ENCODE results near the gene TRAF3. TPM values are rescaled to one million over a fixed set of nuclear protein-coding genes. Genes with fewer than 3 reads are reported as not detected.

Gene TRAF3
- total RNA-seq, 1 donor, result 19.5 TPM

GRCh38 chr14:102888748-102889147, 111.5 kb downstream of the TRAF3 start:
- Histone ChIP-seq H3K9me3 (ENCODE audit: low read depth, low read length) (no peaks in the 10 kb centered on the region), H3K4me3 (ENCODE audit: insufficient read depth, low read length) (no peak overlapping the region), H3K4me1 (ENCODE audit: insufficient read depth, low read length) (peaks cover 15% of the 10 kb centered on the region), H3K27ac (ENCODE audit: low read depth, low read length) (no peak overlapping the region), H3K36me3 (ENCODE audit: insufficient read depth, low read length) (peaks cover 17% of the 10 kb centered on the region), H4K20me1 (ENCODE audit: insufficient read depth, low read length) (peaks cover 6% of the 10 kb centered on the region), H3K79me2 (ENCODE audit: insufficient read depth, low read length) (no peaks in the 10 kb centered on the region), H2AFZ (ENCODE audit: low read length) (no peak overlapping the region), H3K27me3 (ENCODE audit: insufficient read depth, low read length) (no peaks in the 10 kb centered on the region), H3K4me2 (ENCODE audit: insufficient read depth, low read length) (no peak overlapping the region)
- no peak for TF ChIP-seq CTCF (IDR thresholded peaks at IDR 0.05; ENCODE audit: extremely low read depth, low read depth, low read length)
- no peak for DNase-seq (ENCODE audit: insufficient read length, low spot score, missing footprints)

GRCh38 chr14:102889615-102890014, 112.4 kb downstream of the TRAF3 start:
- H3K27ac ChIP-seq (ENCODE audit: low read depth, low read length), result no peak overlapping the region
- peaks cover 15% of the 10 kb centered on the region for H3K36me3 ChIP-seq (ENCODE audit: insufficient read depth, low read length)
- no peak overlapping the region for H2AFZ ChIP-seq (ENCODE audit: low read length)
- no peak overlapping the region for H3K4me2 ChIP-seq (ENCODE audit: insufficient read depth, low read length)
- H3K4me3 ChIP-seq (ENCODE audit: insufficient read depth, low read length), result no peak overlapping the region
- no peaks in the 10 kb centered on the region for H3K79me2 ChIP-seq (ENCODE audit: insufficient read depth, low read length)
- H3K27me3 ChIP-seq (ENCODE audit: insufficient read depth, low read length), result no peaks in the 10 kb centered on the region
- TF ChIP-seq CTCF (IDR thresholded peaks at IDR 0.05; ENCODE audit: extremely low read depth, low read depth, low read length), result no peak
- peak; percentile 23 for DNase-seq (ENCODE audit: insufficient read length, low spot score, missing footprints)
- H4K20me1 ChIP-seq (ENCODE audit: insufficient read depth, low read length), result peaks cover 6% of the 10 kb centered on the region
- no peaks in the 10 kb centered on the region for H3K9me3 ChIP-seq (ENCODE audit: low read depth, low read length)
- peaks cover 17% of the 10 kb centered on the region for H3K4me1 ChIP-seq (ENCODE audit: insufficient read depth, low read length)

GRCh38 chr14:102891111-102891510, 113.9 kb downstream of the TRAF3 start:
- Histone ChIP-seq H3K79me2 (ENCODE audit: insufficient read depth, low read length) (no peaks in the 10 kb centered on the region), H3K36me3 (ENCODE audit: insufficient read depth, low read length) (peaks cover 23% of the 10 kb centered on the region), H3K9me3 (ENCODE audit: low read depth, low read length) (no peaks in the 10 kb centered on the region), H4K20me1 (ENCODE audit: insufficient read depth, low read length) (peaks cover 6% of the 10 kb centered on the region), H3K4me3 (ENCODE audit: insufficient read depth, low read length) (no peak overlapping the region), H2AFZ (ENCODE audit: low read length) (no peak overlapping the region), H3K27me3 (ENCODE audit: insufficient read depth, low read length) (no peaks in the 10 kb centered on the region), H3K4me2 (ENCODE audit: insufficient read depth, low read length) (no peak overlapping the region), H3K27ac (ENCODE audit: low read depth, low read length) (no peak overlapping the region), H3K4me1 (ENCODE audit: insufficient read depth, low read length) (peaks cover 17% of the 10 kb centered on the region)
- DNase-seq (ENCODE audit: insufficient read length, low spot score, missing footprints), result peak; percentile 22
- TF ChIP-seq CTCF (IDR thresholded peaks at IDR 0.05; ENCODE audit: extremely low read depth, low read depth, low read length), result no peak

DNA sequence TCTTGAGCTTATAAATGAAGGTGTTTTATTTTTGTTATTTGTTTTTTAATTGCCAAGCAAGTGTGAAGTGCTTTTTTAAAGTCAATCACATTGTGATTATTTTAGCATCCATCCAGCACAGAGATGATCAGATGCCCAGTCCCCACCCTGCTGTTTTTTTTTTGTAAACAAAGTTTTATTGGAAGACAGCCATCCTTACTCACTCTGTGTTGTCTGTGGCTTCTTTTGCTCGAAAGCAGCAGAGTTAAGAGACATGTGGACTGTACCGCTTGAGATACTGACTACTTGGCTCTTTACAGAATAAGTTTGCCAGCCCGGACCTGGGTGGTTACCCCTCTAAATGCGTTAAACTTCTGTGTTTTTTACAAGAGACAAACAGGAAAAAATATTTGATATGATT, 114.3 kb downstream of the TRAF3 start:
- Histone ChIP-seq H4K20me1 (ENCODE audit: insufficient read depth, low read length) (peaks cover 6% of the 10 kb centered on the region), H3K79me2 (ENCODE audit: insufficient read depth, low read length) (no peaks in the 10 kb centered on the region), H3K36me3 (ENCODE audit: insufficient read depth, low read length) (peaks cover 21% of the 10 kb centered on the region), H3K27ac (ENCODE audit: low read depth, low read length) (no peak overlapping the region), H3K4me3 (ENCODE audit: insufficient read depth, low read length) (no peak overlapping the region), H3K27me3 (ENCODE audit: insufficient read depth, low read length) (no peaks in the 10 kb centered on the region), H3K9me3 (ENCODE audit: low read depth, low read length) (no peaks in the 10 kb centered on the region), H3K4me2 (ENCODE audit: insufficient read depth, low read length) (no peak overlapping the region), H2AFZ (ENCODE audit: low read length) (no peak overlapping the region), H3K4me1 (ENCODE audit: insufficient read depth, low read length) (peaks cover 17% of the 10 kb centered on the region)
- no peak for TF ChIP-seq CTCF (IDR thresholded peaks at IDR 0.05; ENCODE audit: extremely low read depth, low read depth, low read length)
- peak; percentile 92 for DNase-seq (ENCODE audit: insufficient read length, low spot score, missing footprints)
